GM21529 (cell line): ENCODE measurements around the gene NT5DC4.
A peak's percentile ranks its signal among the peaks of the same experiment; 100 is the strongest.

Experiments used
- ATAC-seq: cut with Tn5 transposase; IDR thresholded peaks from one replicate; pipeline ENCODE4 v1.9.1; 2021; ENCODE audit not compliant: unreplicated experiment

The NT5DC4 gene

GRCh38 chr2:112751451-112752197, 30.8 kb downstream of the NT5DC4 start:
- no peak for ATAC-seq

GRCh38 chr2:112752667-112753066, 31.8 kb downstream of the NT5DC4 start:
- ATAC-seq, result no peak

GRCh38 chr2:112754564-112754963, 33.7 kb downstream of the NT5DC4 start:
- ATAC-seq, result no peak

GRCh38 chr2:112755444-112755843, 34.6 kb downstream of the NT5DC4 start:
- no peak for ATAC-seq

- ATAC-seq, result no peak
These were observed 35.4 kb downstream of the NT5DC4 start for GRCh38 chr2:112756207-112756606.

- ATAC-seq, result no peak
These were observed 36.4 kb downstream of the NT5DC4 start for GRCh38 chr2:112757265-112757664.

- no peak for ATAC-seq
These were observed 37.9 kb downstream of the NT5DC4 start for GRCh38 chr2:112758711-112759110.

- ATAC-seq, result no peak
These were observed 39.3 kb downstream of the NT5DC4 start for GRCh38 chr2:112760149-112760548.

GRCh38 chr2:112762276-112762675, 41.5 kb downstream of the NT5DC4 start:
- no peak for ATAC-seq

- peak; percentile 98 for ATAC-seq
These were observed 43.5 kb downstream of the NT5DC4 start, which contains the start of gene CKAP2L for GRCh38 chr2:112764071-112765044. TSS of gene CKAP2L (minus strand) at chr2:112764609. CDS start at chr2:112764598, 11 bp downstream.

GRCh38 chr2:112765251-112765650, 44.4 kb downstream of the NT5DC4 start:
- ATAC-seq, result no peak

- no peak for ATAC-seq
These were observed 47.0 kb downstream of the NT5DC4 start for GRCh38 chr2:112767693-112768330.

GRCh38 chr2:112768432-112768831, 47.6 kb downstream of the NT5DC4 start:
- no peak for ATAC-seq

GRCh38 chr2:112772322-112772721, 51.5 kb downstream of the NT5DC4 start:
- peak; percentile 79 for ATAC-seq

- no peak for ATAC-seq
These were observed 52.2 kb downstream of the NT5DC4 start for GRCh38 chr2:112772911-112773475.

- no peak for ATAC-seq
These were observed 52.7 kb downstream of the NT5DC4 start for GRCh38 chr2:112773556-112773955.

- no peak for ATAC-seq
These were observed 53.9 kb downstream of the NT5DC4 start for GRCh38 chr2:112774536-112775285.

- ATAC-seq, result no peak
These were observed 55.3 kb downstream of the NT5DC4 start for GRCh38 chr2:112776113-112776512.

- ATAC-seq, result no peak
These were observed 56.2 kb downstream of the NT5DC4 start for GRCh38 chr2:112777036-112777435.

- ATAC-seq, result no peak
These were observed 58.8 kb downstream of the NT5DC4 start for GRCh38 chr2:112779598-112779997.
